ENCODE data around the gene OR4E1. TPM values are rescaled to one million over a fixed set of nuclear protein-coding genes. Genes with fewer than 3 reads are reported as not detected.
"Not testable (repeated sequence)": the region's sequence is repeated elsewhere in the genome, so short reads cannot be mapped to it uniquely, and the experiment has no call there.

Gene OR4E1
- total RNA-seq, 1 donor from 2014 or later, result not detected

GRCh38 chr14:21654215-21654614 lies 19.4 kb downstream of the OR4E1 start:
- FAIRE-seq, result no peak
- DNase-seq (ENCODE audit: low spot score in 2 of 2), result no peak

GRCh38 chr14:21653331-21653885 lies 20.2 kb downstream of the OR4E1 start, which contains the start of gene OR4E2:
TSS of gene OR4E2 (plus strand) at chr14:21653835. CDS start at chr14:21665083, 11,248 bp downstream.
- DNase-seq (ENCODE audit: low spot score in 2 of 2) (no peak), FAIRE-seq (no peak)

DNA sequence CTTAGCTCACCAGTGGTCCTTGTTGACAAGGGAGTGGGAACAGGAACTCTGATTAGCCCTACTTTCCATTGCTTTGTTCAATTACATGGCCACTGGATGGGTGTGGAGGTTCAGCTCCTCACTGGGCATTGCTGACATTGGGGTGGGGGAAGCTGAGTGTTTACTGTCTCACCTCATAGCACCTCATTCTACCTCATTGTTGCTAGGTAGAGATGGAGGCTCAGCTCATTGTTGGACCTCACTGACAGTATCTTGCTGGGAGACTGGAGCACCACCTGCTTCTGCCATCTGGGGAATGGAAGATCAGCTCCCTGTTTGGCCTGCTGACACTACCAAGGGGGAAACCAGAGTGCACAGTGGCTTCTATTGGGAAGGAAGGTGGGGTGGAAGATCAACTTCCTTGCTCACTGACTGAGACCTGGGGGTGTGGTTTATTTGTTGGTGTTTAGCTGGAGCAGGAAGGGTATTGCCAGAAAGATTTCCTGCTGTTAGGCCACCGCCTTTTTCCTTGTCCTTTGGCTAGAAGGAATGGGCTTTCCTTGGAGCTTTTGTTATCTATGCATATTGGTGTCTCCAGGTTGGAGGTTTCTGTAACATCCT lies 21.3 kb downstream of the OR4E1 start:
- DNase-seq (ENCODE audit: low spot score in 2 of 2) (no peak), FAIRE-seq (no peak)

- no peak for FAIRE-seq
Observed at GRCh38 chr14:21647380-21647779, 26.2 kb downstream of the OR4E1 start.

DNA sequence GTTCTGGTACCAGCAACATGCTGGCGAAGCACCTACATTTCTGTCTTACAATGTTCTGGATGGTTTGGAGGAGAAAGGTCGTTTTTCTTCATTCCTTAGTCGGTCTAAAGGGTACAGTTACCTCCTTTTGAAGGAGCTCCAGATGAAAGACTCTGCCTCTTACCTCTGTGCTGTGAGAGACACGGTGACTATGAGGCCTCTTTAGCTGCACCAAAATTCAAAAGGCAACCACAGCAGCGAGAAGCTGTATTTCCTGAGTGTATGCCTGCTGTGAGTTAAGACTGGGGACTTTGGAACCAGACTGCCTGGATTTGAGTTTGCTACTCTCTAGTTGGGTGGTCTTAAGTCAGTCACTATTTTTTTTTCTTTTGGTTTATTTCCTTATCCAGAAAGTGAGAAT lies 30.2 kb downstream of the OR4E1 start:
- DNase-seq (ENCODE audit: low spot score in 2 of 2), result no peak
- no peak for FAIRE-seq

More at GRCh38 chr14:21647380-21647779, 26.2 kb downstream of the OR4E1 start:
- no peak for DNase-seq (ENCODE audit: low spot score in 2 of 2)

DNA sequence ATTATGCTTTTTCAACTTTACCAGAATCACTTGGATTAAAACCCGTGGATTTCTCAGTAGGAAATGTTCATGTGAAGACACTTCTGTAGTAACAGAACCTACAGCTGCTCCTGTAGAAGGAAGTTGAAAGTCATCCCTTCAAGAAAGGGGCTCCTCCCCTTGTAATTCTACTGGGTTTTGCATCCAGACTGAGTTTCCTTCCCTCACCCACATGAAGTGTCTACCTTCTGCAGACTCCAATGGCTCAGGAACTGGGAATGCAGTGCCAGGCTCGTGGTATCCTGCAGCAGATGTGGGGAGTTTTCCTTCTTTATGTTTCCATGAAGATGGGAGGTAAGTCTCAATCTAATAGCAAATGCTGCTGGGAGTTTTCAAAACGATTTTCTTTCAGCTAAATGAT lies 30.9 kb downstream of the OR4E1 start:
- DNase-seq (ENCODE audit: low spot score in 2 of 2) (no peak), FAIRE-seq (no peak)

GRCh38 chr14:21634840-21635239 lies 38.8 kb downstream of the OR4E1 start, which contains the start of gene OR10G2:
TSS of gene OR10G2 (minus strand) at chr14:21634940. CDS start at chr14:21634842, 98 bp downstream.
- DNase-seq (ENCODE audit: low spot score in 2 of 2) (no peak), FAIRE-seq (no peak)

DNA sequence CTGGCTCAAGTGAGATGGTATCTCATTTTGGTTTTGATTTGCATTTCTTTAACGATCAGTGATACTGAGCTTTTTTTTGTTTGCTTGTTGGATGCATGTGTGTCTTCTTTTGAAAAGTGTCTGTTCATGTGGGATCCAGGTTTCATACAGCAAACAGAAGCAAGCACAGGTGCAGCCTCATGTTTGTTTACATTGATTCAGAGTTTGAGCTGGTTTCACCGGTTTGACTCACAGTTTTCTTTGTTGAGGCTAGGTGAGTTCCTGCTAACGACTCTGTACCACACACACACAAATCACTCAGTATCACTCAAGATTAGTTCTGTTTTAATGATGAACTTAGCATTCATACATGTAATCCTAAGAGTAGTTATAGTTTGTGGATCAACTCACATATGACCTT lies 42.5 kb downstream of the OR4E1 start:
- DNase-seq (ENCODE audit: low spot score in 2 of 2), result no peak
- no peak for FAIRE-seq

- FAIRE-seq; DNase-seq (ENCODE audit: low spot score in 2 of 2): not testable (repeated sequence)
Observed at GRCh38 chr14:21630503-21630902, 43.1 kb downstream of the OR4E1 start.

GRCh38 chr14:21626491-21627230 lies 47.0 kb downstream of the OR4E1 start:
- no peak for FAIRE-seq
- no peak for DNase-seq (ENCODE audit: low spot score in 2 of 2)

Small RNA genes within 50 kb of the gene (small RNA-seq; reads per million reads assigned to genes)
- not detected for gene AC243972.3

Other genes with a start within 250 kb of the OR4E1 start
- gene CHD8, start 217.7 kb downstream of the OR4E1 start, total RNA-seq, result 68.9 TPM
- 56.7 TPM for gene RAB2B, start 196.9 kb downstream of the OR4E1 start, total RNA-seq
- gene TOX4, start 196.6 kb downstream of the OR4E1 start, total RNA-seq, result 19.6 TPM
- gene METTL3, start 162.5 kb downstream of the OR4E1 start, total RNA-seq, result 93.8 TPM
- 10.2 TPM for gene SALL2, start 147.5 kb downstream of the OR4E1 start, total RNA-seq
- not detected for gene OR10G3, start 93.7 kb downstream of the OR4E1 start, total RNA-seq
- gene OR10G2, start 38.9 kb downstream of the OR4E1 start, total RNA-seq, result not detected
- not detected for gene OR4E2, start 20.0 kb downstream of the OR4E1 start, total RNA-seq

All from frontal cortex (tissue), 4 donors.